GM21390 (cell line): ENCODE measurements around the gene EMC10.
"Not testable (repeated sequence)": the region's sequence is repeated elsewhere in the genome, so short reads cannot be mapped to it uniquely, and the experiment has no call there.

ENCODE experiments used
- ATAC-seq: cut with Tn5 transposase; IDR thresholded peaks from one replicate; pipeline ENCODE4 v1.9.1; 2021; ENCODE audit not compliant: unreplicated experiment

Gene EMC10

GRCh38 chr19:50512999-50513745, 36.9 kb downstream of the EMC10 start:
- ATAC-seq = no peak

- ATAC-seq = no peak
These were observed 37.5 kb downstream of the EMC10 start, which contains the start of gene ASPDH for GRCh38 chr19:50513746-50514345. Gene ASPDH, minus strand, starts transcription at chr19:50513913. Its CDS starts 90 bp downstream, at chr19:50513823.

- no peak for ATAC-seq
These were observed 38.2 kb downstream of the EMC10 start for GRCh38 chr19:50514346-50515167.

GRCh38 chr19:50515168-50515561, 38.9 kb downstream of the EMC10 start:
- no peak for ATAC-seq

- no peak for ATAC-seq
These were observed 40.1 kb downstream of the EMC10 start for GRCh38 chr19:50516456-50516855.

GRCh38 chr19:50516964-50517703, 40.8 kb downstream of the EMC10 start:
- ATAC-seq = no peak

GRCh38 chr19:50517704-50518075, 41.4 kb downstream of the EMC10 start:
- ATAC-seq = no peak

GRCh38 chr19:50518091-50519005, 42.0 kb downstream of the EMC10 start:
- ATAC-seq = no peak

GRCh38 chr19:50519006-50519575, 42.8 kb downstream of the EMC10 start:
- ATAC-seq = no peak

- ATAC-seq = no peak
These were observed 44.6 kb downstream of the EMC10 start for GRCh38 chr19:50520822-50521465.

- ATAC-seq = no peak
These were observed 46.6 kb downstream of the EMC10 start for GRCh38 chr19:50522881-50523280.

GRCh38 chr19:50528052-50528451, 51.7 kb downstream of the EMC10 start:
- not testable (repeated sequence) for ATAC-seq

GRCh38 chr19:50531171-50531612, 54.9 kb downstream of the EMC10 start:
- ATAC-seq = no peak

- no peak for ATAC-seq
These were observed 56.6 kb downstream of the EMC10 start for GRCh38 chr19:50532952-50533351.

- ATAC-seq = no peak
These were observed 58.2 kb downstream of the EMC10 start for GRCh38 chr19:50534478-50534877.

- ATAC-seq = no peak
These were observed 59.4 kb downstream of the EMC10 start for GRCh38 chr19:50535672-50536187.

GRCh38 chr19:50536662-50537305, 60.5 kb downstream of the EMC10 start:
- no peak for ATAC-seq

GRCh38 chr19:50537306-50537685, 61.0 kb downstream of the EMC10 start:
- no peak for ATAC-seq
